Endothelial cell (in vitro differentiated cells): ENCODE measurements around the gene ZC4H2. TPM values are rescaled to one million over a fixed set of nuclear protein-coding genes. Genes with fewer than 3 reads are reported as not detected.
"Not testable (repeated sequence)": the region's sequence is repeated elsewhere in the genome, so short reads cannot be mapped to it uniquely, and the experiment has no call there.

Experiments
- DNase-seq: peaks from one replicate; pipeline ENCODE4 v3.0.0; 2021; ENCODE audit warnings: low spot score
- H3K27ac Mint-ChIP-seq: one replicate; pipeline ENCODE4 v1.8.0; 2021; ENCODE audit warnings: mixed read lengths, inconsistent platforms; ENCODE audit not compliant: unreplicated experiment
- H3K27me3 Mint-ChIP-seq: one replicate; pipeline ENCODE4 v1.8.0; 2021; ENCODE audit warnings: mild to moderate bottlenecking, moderate library complexity, mixed read lengths, inconsistent platforms; ENCODE audit not compliant: unreplicated experiment
- H3K36me3 Mint-ChIP-seq: one replicate; pipeline ENCODE4 v1.8.0; 2021; ENCODE audit warnings: mild to moderate bottlenecking, low read depth, mixed read lengths, inconsistent platforms; ENCODE audit not compliant: unreplicated experiment
- H3K4me1 Mint-ChIP-seq: one replicate; pipeline ENCODE4 v1.8.0; 2021; ENCODE audit warnings: mild to moderate bottlenecking, mixed read lengths, inconsistent platforms; ENCODE audit not compliant: unreplicated experiment
- H3K4me3 Mint-ChIP-seq: one replicate; pipeline ENCODE4 v1.8.0; 2021; ENCODE audit warnings: mild to moderate bottlenecking, mixed read lengths, inconsistent platforms; ENCODE audit not compliant: unreplicated experiment
- H3K9me3 Mint-ChIP-seq: one replicate; pipeline ENCODE4 v1.8.0; 2021; ENCODE audit warnings: mixed read lengths, inconsistent platforms; ENCODE audit not compliant: unreplicated experiment
- long read RNA-seq: library from polyadenylated mRNA; unstranded; transcript quantifications from one replicate; pipeline ENCODE4 v2.0.0, GENCODE V29; 2020; ENCODE audit not compliant: unreplicated experiment
- total RNA-seq: library from RNA; stranded (reverse); fragmentation: NEBNext Ultra II Directional; extraction: Animal tissue kit (Norgen Biotek cat#: 25700); gene quantifications from one replicate; pipeline ENCODE4 v1.2.1, GENCODE V29; 2021; ENCODE audit not compliant: unreplicated experiment
- TF ChIP-seq, protein P1 (sequence below): fragments of 200-600 bp; sonication (generic); IDR thresholded peaks from one replicate; pipeline ENCODE4 v1.5.0; 2021; ENCODE audit warnings: antibody characterized with exemption; ENCODE audit not compliant: unreplicated experiment

Gene ZC4H2, protein sequence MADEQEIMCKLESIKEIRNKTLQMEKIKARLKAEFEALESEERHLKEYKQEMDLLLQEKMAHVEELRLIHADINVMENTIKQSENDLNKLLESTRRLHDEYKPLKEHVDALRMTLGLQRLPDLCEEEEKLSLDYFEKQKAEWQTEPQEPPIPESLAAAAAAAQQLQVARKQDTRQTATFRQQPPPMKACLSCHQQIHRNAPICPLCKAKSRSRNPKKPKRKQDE
- total RNA-seq = 18.1 TPM
- long read RNA-seq, transcript ZC4H2-202 (5 exons, 2,184 nt) = major isoform, 15 of 19 reads
- long read RNA-seq, partial matches to known transcripts = 2 of 19 reads
- long read RNA-seq, other reads (novel, unspliced or antisense) = 1 of 19 reads

DNA sequence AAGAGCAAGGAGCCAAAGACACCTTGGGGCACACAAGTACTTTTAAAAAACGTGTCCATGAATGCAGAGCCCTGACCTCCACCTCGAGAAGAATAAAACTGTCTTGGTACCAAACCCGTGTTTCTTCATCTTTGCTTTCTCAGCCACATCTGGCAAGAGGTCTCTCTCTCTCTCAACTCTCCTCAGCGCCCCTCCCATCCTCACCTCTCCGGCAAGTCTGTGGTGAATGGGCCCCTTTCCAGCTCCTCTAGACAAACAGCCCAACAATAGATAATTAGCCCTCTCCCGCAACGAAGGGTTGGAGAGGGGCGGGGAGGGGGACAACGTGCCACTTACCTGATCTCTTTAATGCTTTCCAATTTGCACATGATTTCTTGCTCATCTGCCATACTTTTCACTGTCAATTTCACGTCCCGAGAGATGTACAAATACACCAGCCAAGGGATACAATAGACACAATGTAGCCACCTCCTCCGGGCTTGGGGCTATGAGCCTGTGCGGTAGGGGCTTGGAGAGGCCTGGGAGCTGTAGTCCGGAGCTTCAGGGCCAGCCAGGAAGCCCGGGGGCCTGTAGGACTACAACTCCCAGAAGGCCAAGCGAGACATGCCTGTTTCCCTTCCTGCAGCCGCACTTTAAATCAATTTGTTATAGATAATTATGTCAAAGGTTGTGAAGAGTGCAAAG is at the start of gene ZC4H2:
TSS of gene ZC4H2 (minus strand) at position 462 of the 684 bp plus-strand sequence. CDS start at position 389, 73 bp downstream.
- Mint-ChIP-seq H3K27ac (peak within 1 kb of the TSS; percentile 13), H3K4me1 (peaks cover 2% of the 10 kb centered on the region), H3K36me3 (peaks cover 13% of the 10 kb centered on the region), H3K9me3 (no peaks in the 10 kb centered on the region), H3K4me3 (peak within 1 kb of the TSS; percentile 98), H3K27me3 (peaks cover 2% of the 10 kb centered on the region)
- peak; percentile 59 for DNase-seq
- TF ChIP-seq, protein P1, sequence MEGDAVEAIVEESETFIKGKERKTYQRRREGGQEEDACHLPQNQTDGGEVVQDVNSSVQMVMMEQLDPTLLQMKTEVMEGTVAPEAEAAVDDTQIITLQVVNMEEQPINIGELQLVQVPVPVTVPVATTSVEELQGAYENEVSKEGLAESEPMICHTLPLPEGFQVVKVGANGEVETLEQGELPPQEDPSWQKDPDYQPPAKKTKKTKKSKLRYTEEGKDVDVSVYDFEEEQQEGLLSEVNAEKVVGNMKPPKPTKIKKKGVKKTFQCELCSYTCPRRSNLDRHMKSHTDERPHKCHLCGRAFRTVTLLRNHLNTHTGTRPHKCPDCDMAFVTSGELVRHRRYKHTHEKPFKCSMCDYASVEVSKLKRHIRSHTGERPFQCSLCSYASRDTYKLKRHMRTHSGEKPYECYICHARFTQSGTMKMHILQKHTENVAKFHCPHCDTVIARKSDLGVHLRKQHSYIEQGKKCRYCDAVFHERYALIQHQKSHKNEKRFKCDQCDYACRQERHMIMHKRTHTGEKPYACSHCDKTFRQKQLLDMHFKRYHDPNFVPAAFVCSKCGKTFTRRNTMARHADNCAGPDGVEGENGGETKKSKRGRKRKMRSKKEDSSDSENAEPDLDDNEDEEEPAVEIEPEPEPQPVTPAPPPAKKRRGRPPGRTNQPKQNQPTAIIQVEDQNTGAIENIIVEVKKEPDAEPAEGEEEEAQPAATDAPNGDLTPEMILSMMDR = no peak

DNA sequence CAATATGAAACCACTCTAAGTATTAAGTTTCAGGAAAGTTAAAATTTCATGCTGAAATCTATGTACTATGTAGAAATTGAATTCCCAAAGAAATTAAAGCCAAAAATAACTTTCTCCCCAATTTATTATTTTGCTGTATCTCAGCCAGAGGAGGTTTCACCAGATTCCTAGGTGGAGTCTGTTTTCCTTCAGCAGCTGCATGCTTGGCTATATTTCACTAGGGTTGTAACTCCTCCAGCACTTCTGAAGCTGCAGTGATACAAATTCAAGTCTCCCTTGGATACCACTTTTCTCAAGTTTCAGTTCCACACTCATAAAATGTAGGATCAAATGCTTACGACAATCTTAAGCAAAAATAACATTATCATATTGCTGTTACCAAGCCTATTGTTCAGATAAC is 41.2 kb upstream of the ZC4H2 start:
- H3K27me3 Mint-ChIP-seq = no peaks in the 10 kb centered on the region
- TF ChIP-seq, protein P1 = no peak
- H3K4me3 Mint-ChIP-seq = no peak overlapping the region
- no peaks in the 10 kb centered on the region for H3K36me3 Mint-ChIP-seq
- DNase-seq = no peak
- H3K27ac Mint-ChIP-seq = no peak overlapping the region
- H3K9me3 Mint-ChIP-seq = no peaks in the 10 kb centered on the region
- no peaks in the 10 kb centered on the region for H3K4me1 Mint-ChIP-seq

DNA sequence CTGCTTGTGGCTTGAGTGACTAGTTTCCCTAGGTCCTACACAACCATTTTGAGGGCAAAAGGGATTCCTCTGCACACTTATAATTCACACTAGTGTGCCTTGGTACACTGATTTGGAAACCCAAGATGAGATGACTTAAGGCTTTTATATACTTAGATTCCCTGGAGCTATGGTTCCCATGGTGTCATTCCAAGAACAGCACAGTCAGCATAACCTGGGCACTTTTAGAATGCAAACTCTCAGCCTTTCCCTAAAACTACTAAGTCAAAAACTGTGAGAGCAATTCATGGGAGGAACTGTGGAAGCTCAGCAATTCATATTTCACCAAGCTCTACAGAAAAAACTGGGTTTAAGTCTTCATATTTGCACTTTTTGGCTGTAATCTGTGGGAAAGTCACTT is 38.0 kb upstream of the ZC4H2 start:
- no peak overlapping the region for H3K4me3 Mint-ChIP-seq
- no peaks in the 10 kb centered on the region for H3K9me3 Mint-ChIP-seq
- TF ChIP-seq, protein P1 = no peak
- no peaks in the 10 kb centered on the region for H3K27me3 Mint-ChIP-seq
- no peak overlapping the region for H3K27ac Mint-ChIP-seq
- no peaks in the 10 kb centered on the region for H3K36me3 Mint-ChIP-seq
- no peaks in the 10 kb centered on the region for H3K4me1 Mint-ChIP-seq
- DNase-seq = no peak

DNA sequence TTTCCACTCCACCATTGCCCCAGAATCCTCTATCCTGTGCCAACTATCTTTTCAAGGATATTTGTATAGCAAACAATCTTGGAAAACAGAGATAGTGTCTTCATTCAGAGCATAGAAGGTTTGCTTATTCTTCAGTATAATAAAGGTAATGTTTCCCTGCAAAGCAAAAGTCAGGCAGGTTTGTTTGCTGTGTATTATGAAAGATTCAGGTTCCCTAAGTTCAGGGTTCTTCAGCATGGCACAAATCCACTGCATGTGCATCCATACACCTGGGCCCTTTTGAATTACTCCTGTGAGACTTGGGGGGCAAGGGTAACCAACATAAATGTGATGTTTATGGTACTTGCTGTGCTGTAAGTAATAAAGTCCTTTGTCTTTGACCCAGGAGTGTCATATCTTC is 33.2 kb upstream of the ZC4H2 start:
- H3K4me3 Mint-ChIP-seq = no peak overlapping the region
- DNase-seq = no peak
- H3K9me3 Mint-ChIP-seq = no peaks in the 10 kb centered on the region
- H3K27me3 Mint-ChIP-seq = no peaks in the 10 kb centered on the region
- no peak overlapping the region for H3K27ac Mint-ChIP-seq
- TF ChIP-seq, protein P1 = no peak
- H3K36me3 Mint-ChIP-seq = no peaks in the 10 kb centered on the region
- H3K4me1 Mint-ChIP-seq = no peaks in the 10 kb centered on the region

DNA sequence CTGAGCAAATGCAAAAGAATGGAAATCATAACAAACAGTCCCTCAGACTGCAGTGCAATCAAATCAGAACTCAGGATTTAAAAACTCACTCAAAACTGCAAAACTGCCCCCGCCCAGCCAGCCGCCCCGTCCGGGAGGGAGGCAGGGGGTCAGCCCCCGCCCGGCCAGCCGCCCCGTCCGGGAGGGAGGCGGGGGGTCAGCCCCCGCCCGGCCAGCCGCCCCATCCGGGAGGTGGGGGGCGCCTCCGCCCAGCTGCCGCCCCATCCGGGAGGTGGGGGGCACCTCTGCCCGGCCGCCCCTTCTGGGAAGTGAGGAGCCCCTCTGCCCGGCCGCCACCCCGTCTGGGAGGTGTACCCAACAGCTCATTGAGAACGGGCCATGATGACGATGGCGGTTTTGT is 26.0 kb upstream of the ZC4H2 start:
- not testable (repeated sequence) for H3K27ac Mint-ChIP-seq, H3K4me1 Mint-ChIP-seq, H3K9me3 Mint-ChIP-seq, H3K36me3 Mint-ChIP-seq, DNase-seq, H3K27me3 Mint-ChIP-seq, H3K4me3 Mint-ChIP-seq
